Fibroblast of skin of right biceps (primary cell): Measurements from ENCODE around the gene MACROD1.

Experiments
- DNase-seq: peaks from one replicate; pipeline ENCODE4 v3.0.0-alpha.2; 2013

Gene MACROD1

GRCh38 chr11:64070314-64070681, 95.6 kb downstream of the MACROD1 start:
- DNase-seq: no peak

- no peak for DNase-seq
Observed at GRCh38 chr11:64069401-64070313, 96.3 kb downstream of the MACROD1 start.

DNA sequence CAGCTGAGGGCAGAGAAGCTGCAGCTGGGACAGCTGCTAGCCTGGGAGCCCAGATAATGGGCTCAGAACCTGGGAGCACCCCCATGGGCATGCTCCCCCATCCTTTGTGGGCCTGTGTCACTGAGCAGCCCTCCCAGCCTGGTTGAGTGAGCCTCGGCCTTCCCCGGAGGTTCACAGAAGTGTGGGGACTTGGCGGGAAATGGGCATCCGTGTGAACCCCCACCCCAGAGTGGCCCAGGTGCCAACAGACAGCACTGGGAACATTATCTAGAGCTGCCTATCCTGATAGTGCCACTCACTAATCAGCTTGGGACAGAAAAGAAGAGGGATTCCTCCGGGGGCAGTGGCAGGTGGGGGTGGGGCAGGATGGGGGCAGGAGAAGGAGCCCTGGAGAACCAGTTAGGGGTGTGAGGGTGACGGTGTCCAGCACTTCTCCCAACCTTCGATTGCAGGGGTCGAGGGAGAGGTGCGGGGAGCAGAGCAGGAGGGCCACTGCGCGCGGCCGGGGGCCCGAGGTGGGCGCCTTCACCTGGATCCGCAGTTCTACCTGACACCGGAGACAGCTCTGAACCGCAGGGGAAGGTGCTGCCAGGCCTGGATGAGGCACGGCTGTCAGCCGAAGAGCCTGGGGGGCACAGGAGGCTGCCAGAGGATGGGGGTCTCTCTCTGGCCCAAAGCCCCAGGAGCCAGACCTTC, 97.1 kb downstream of the MACROD1 start:
- no peak for DNase-seq

GRCh38 chr11:64067230-64067993, 98.5 kb downstream of the MACROD1 start:
- no peak for DNase-seq

DNA sequence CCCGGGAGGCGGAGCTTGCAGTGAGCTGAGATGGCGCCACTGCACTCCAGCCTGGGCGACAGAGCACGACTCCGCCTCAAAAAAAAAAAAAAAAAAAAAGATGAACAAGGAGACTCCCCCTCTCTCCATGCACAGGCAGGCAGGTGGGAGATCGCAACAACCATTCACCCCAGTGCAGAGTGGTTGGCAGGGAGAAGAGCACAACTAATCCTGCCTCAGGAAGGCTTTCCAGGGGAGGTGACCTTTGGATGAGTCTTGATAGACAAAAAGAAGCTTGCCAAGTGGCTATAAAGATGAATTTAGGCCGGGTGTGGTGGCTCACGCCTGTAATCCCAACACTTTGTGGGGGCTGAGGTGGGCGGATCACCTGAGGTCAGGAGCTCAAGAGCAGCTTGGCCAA, 100.2 kb downstream of the MACROD1 start:
- no peak for DNase-seq

- no peak for DNase-seq
Observed at GRCh38 chr11:64065141-64065465, 100.8 kb downstream of the MACROD1 start.

DNA sequence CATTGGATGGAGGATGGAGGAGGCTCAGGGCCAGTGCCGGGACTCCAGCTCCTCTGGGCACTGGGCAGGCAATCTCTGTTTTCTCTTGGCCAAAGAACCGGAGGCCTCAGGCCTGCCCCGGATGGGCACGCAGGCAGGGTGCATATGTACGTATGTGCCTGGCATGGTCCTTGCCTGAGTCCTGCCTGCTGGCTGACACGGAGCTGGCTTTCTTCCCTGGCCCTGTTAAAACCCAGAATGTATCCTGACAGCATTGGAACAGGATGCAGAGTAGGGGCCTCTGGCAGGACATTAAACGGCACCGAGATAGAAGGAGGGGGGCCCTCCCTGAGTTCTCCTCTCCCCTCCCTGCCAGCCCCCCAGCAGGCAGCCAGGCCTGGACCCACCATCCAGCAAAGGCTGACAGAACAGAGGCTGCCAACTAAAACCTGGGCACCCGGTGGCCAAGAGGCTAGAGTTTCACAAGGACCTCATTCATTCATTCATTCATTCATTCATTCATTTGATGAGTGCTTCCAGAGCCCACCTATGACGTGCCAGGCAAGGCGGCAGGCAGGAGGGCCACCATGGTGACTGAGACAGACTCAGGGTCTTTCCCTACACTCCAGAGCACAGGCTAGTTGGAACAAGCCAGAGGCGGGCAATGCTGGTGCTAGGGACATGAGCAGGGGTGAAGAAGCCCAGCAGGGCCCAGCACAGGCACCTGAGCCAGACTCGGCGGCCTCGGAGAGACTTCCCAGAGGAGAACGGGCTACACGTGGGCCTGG, 101.4 kb downstream of the MACROD1 start:
- no peak for DNase-seq

DNA sequence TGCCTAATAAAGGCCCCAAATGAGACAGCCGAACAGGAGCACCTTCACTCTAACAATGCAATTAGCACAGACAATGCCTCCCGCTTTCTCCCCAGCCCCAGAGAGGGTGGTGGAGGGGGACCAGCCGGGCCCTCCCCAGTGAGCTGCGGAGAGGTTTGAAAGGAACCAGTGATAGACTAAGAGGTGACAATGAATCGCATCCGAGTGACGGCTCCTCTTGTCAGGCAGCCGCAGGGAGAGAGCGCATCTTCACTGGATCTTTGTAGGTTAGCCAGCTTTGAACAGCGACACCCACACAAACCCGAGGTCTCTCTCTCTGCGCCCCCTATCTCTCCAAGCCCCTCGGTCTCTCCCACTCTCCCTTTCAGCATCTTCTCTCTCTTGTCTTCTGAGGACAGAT, 102.1 kb downstream of the MACROD1 start:
- no peak for DNase-seq

DNA sequence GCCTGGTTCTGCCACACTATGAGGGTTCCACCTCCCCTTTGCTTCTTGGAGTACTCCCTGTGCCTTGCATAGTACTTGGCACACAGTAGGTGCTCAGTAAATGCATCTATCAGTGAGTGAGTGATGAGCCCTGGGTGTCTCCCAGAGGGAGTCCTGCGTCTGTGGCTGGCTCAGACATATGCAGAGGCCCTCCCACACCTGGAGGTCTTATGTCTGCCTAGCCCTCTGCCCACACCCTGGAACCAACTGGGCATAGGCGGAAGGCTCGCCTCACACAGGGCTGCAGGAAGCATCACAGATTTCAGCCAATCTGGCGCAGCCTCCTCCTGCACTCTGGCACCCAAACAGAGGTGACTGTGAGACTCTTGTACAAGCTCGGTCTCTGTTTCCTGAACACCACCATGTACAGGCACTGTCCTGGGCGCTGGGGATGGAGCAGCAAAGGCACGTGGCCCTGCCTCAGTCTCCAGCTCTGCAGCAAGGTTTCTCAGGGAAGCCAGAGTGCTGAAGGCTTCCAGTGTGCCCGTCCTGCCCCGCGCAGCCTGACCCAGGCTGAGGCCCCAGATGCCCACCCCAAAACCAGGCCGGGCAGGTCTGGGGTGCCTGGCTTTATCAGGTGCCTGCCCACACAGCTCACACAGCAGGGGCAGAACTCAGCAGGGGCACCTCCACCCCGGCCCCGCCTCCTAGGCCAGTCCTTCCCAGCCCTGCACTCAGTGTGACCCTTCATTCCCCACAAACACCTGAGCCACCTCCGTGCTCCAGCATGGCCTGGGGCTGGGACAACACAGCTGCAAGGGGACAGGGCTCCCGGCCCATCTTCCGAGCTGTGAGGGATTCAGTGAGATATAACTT, 103.5 kb downstream of the MACROD1 start:
- no peak for DNase-seq

DNA sequence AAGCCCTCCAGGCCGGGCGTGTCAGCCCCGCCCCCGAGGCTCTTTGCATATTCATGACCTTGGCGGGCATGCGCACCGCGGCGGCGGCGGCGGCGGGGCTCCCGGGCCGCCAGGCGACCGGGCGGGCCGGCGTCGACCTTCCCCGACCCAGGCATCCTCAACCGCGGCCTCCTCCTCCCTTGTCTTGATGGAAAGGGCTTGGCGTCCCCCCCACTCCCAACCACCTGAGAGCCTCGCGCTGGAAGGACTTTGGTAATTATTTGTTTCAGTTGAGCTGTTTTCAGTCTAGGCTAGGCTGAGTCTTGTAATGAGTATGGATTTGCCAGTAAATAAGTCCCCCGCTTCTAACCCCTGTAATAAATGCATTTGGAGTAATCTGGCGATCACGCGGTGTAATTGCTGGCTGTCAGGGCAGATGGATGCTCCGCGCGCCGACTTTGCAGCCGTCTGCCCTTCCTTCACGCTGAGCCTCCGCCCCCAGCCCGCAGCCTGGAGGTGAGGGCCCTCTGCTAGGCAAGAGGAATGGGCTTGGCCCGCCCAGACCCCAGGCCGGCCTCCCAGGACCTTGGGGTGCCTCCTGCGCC, 105.0 kb downstream of the MACROD1 start:
- DNase-seq: peak; percentile 40

DNA sequence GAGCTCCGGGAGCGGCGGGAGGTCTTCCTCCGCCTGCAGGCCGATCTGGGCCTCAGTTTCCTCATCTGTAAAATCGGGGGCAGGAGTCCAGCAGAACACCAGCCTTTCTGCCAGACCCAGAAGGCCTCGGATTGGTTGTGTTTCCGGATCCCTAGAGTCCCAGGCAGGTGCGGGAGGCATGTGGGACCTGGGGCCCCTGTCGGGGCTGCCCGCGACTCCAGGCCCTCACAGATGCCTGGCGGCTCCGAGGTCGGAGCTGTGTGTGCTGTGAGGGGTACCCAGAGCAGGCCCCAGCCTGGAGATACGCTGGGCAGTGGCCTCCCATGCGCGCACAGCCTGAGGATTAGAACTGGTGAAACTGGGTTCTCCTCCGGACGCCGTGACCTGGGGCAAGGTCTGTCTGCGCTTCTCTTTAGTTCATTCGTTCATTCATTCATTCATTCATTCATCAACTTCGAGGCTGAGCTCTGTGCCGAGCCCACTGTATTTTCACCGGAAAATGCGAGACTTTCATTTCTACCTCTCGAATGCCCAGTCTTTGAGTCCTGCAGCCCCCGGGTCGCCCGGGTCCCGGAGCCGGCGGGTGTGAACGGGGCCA, 105.6 kb downstream of the MACROD1 start:
- no peak for DNase-seq

GRCh38 chr11:64059339-64060140, 106.4 kb downstream of the MACROD1 start:
- DNase-seq: no peak

- no peak for DNase-seq
Observed at GRCh38 chr11:64058494-64058893, 107.4 kb downstream of the MACROD1 start.

GRCh38 chr11:64057890-64058289, 108.0 kb downstream of the MACROD1 start:
- no peak for DNase-seq

DNA sequence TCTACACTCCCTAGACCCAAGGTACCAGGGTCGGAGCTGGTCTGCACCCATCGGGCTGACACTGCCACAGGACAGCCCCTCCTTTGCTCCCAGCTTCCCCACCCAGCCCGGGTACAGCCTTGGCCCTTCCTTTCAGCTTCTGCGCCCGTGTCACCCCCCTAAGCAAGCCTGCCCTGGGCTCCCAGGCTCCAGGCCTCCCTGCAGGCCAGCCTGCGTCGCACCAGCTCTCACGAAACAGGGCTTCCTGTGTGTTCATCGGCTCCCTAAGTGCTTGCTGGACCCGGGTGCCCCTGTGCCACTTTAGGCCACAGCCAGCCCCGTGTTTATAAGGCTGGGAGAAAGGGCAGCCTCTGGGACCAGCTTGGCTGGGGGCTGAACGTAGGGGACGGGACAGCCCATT, 109.1 kb downstream of the MACROD1 start:
- DNase-seq: no peak

DNA sequence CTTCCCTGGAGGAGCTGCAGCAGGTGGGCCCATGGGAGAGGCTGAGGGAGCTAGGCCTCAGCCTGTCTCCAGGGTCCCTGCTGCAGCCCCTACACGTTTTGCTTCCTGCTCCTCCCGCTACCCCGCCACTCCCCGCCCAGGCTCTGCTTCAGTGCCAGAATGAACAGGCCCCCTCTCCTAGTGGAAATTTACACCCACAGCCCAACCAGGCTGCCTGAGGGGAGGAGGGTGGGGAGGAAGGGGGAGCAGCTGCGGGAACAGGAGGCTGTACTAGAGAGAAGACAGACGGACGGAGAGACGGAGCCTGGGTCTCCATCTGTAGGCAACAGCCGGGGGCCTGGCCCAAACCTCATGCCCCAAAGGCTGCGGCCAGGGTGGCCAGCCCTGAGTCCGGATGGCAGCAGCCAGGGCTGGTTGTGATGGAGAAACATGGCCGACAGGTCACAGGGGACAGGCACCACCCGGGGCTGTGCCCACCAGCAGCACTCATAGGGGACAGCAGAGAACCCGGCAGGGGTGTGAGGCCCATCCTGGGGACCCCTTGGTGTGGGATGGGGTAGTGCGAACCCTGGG, 109.6 kb downstream of the MACROD1 start:
- DNase-seq: no peak

DNA sequence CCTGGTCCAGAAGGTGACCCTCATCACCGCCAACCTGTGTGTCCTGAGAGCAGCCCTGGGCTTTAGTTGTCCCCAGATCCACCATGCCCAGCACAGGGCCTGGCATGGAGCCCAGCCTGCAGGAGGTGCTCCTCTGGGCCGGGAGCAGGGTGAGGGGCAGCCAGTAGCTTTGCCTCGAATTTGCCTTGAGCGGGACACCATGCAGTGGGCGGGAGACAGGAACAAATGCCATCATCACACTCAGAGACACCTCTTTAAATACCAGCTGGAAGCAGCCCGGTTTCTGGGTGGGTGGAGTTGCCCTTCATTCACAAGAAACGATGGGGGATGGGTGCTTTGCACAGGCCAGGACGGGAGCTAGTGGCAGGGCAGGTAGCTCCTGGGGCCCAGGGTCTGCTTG, 110.8 kb downstream of the MACROD1 start:
- no peak for DNase-seq

DNA sequence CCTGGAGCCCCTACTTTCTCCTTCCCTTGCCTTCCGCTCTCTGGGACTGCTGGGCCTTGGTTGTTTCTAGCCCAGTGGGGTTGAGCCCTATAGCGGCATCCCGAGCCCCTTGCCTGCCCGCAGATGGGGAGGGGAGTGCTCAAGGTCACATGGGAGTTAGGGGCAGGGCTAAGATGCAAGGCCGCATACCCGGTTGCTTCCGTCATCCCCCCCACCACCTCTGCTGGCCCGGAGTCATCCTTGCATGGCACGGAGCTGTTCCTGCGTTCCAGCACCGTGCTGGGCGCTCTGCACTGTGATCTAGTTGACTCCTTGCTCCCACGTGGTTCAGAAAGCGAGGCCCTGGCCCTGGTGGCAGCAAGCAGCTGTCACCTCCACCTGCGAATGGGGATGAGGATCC, 112.2 kb downstream of the MACROD1 start:
- peak; percentile 27 for DNase-seq

- no peak for DNase-seq
Observed at GRCh38 chr11:64052938-64053622, 112.8 kb downstream of the MACROD1 start.
